K562 (cell line): ENCODE data around the gene CCDC18.

Experiments
- MXI1 ChIP-seq: IDR thresholded peaks from 2 replicates; pipeline ENCODE4 v1.6.1; 2011; ENCODE audit warnings: low read depth, mild to moderate bottlenecking, improper control_type of control experiment, low read length
- NFATC3 ChIP-seq: fragments of 450-650 bp; IDR thresholded peaks from 2 replicates; pipeline ENCODE4 v1.6.1; 2017; ENCODE audit warnings: mild to moderate bottlenecking
- TAF7 ChIP-seq: fragments of 450-650 bp; IDR thresholded peaks from 2 replicates; pipeline ENCODE4 v1.6.1; 2016; ENCODE audit warnings: missing genetic modification characterization, missing compliant biosample characterization
- ZNF668 ChIP-seq: fragments of 250-450 bp; sonication (Bioruptor Pico); IDR thresholded peaks from 2 replicates; pipeline ENCODE4 v1.8.0; 2022; ENCODE audit warnings: mild to moderate bottlenecking, inconsistent platforms

- TF ChIP-seq TAF7 (tag) (no peak), ZNF668 (CRISPR knock-in tag) (no peak), NFATC3 (no peak), MXI1 (no peak)
These were observed 121.6 kb downstream of the CCDC18 start for GRCh38 chr1:93302078-93302477.
